ENCODE measurements around the gene SLCO4A1. TPM values are rescaled to one million over a fixed set of nuclear protein-coding genes. Genes with fewer than 3 reads are reported as not detected.

The SLCO4A1 gene
- total and polyA plus RNA-seq, 2 donors (not counting 3 experiments of a cell fraction or from before 2014, with no cell fraction given) = 1.4 to 4.1 TPM

DNA sequence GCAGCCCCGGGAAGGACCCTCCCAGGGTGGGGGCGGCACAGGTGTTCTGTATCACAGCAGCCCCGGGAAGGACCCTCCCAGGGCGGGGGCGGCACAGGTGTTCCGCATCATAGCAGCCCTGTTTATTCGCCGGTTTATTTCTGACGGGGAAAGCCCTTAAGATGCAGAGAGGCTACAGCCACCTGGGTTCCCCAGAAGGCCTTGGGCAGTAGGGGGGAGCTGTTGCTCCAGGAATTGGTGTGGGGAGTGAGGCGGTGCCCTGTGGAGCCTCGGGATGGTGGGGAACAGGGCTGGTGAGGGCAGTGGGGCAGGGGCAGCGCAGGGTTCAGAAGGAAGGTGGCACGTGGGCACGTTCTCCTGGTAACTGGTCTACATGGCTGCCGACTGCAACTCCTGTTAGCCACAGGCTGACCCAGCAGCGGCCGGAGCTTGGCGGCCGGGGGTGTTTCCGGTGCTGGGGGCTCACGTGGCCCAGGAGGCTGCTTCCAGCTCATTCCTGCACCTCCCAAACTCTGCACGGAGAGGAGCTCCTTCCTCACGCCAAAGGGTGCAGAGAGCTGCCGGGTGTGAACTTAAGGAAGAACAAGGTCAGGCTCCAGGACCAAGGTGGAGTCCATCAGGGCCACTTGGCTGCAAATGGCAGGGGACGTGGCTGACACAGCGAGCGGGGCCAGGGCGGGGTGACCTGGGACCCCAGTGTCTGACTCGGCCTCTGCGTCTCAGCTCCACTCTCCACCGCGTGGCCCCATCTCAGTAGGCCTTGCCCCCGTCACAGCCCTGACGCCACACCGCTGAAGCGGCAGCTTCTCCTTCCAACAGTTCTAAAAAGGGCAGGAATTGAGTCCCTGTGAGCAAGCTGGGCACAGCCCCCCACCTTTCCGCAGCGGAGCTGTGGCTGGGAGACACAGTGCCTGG lies 13.2 kb downstream of the SLCO4A1 start:
- peaks cover 13% of the 10 kb centered on the region for H3K4me1 ChIP-seq (ENCODE audit: control insufficient read depth, extremely low read depth, insufficient read depth, low read length)
- no peaks in the 10 kb centered on the region for H3K36me3 ChIP-seq (ENCODE audit: control insufficient read depth in 2 of 2, extremely low read depth in 1 of 2, insufficient read depth in 2 of 2, low read length in 2 of 2)
- H3K27ac ChIP-seq (ENCODE audit: insufficient read depth, low read depth, low read length) = no peak overlapping the region
- FAIRE-seq = no peak
- intact Hi-C loops (cut with micrococcal nuclease) = no loop called here
- no peak overlapping the region for H3K4me2 ChIP-seq (ENCODE audit: insufficient read depth, low read length)
- H3K79me2 ChIP-seq (ENCODE audit: control insufficient read depth, insufficient read depth, low read length) = peaks cover 2% of the 10 kb centered on the region
- no peaks in the 10 kb centered on the region for H4K20me1 ChIP-seq (replicated peaks; ENCODE audit: control insufficient read depth, extremely low read depth, insufficient read depth, low read length)
- H3K4me3 ChIP-seq (replicated peaks in 1 of 3; ENCODE audit: insufficient read depth in 1 of 3, low read depth in 1 of 3, low read length in 3 of 3) = no peak overlapping the region
- H3K27me3 ChIP-seq (ENCODE audit: control insufficient read depth in 2 of 2, insufficient read depth in 2 of 2, low read length in 2 of 2) = no peaks in the 10 kb centered on the region
- no peak overlapping the region for H2AFZ ChIP-seq (ENCODE audit: low read depth, low read length)
- H3K9me1 ChIP-seq (replicated peaks; ENCODE audit: control insufficient read depth, extremely low read depth, insufficient read depth, low read length) = no peaks in the 10 kb centered on the region
- dilution Hi-C loops (cut with MboI; ENCODE audit: extremely low pct_ligation_motif_present, low sequenced_read_pairs) = no loop called here
- BruUV-seq (replicated peaks) = no TSS peak
- CTCF ChIA-PET = interaction anchor here (0.9 to 1.4 kb wide), 4 partner anchors 11 to 136 kb away, joined by 3 to 7 read pairs (median 4); partner anchors contain the start of gene SLCO4A1
- POLR2A ChIA-PET = no interaction called here
- H3K9ac ChIP-seq (replicated peaks; ENCODE audit: extremely low read depth, insufficient read depth, low read length) = no peak overlapping the region
- no peak for DNase-seq (ENCODE audit: low read depth, low spot score)
- TF ChIP-seq GATA2 (IDR thresholded peaks at IDR 0.05; ENCODE audit: insufficient read depth, insufficient read length, low read depth, low read length) = no peak
- TF ChIP-seq, protein P1, sequence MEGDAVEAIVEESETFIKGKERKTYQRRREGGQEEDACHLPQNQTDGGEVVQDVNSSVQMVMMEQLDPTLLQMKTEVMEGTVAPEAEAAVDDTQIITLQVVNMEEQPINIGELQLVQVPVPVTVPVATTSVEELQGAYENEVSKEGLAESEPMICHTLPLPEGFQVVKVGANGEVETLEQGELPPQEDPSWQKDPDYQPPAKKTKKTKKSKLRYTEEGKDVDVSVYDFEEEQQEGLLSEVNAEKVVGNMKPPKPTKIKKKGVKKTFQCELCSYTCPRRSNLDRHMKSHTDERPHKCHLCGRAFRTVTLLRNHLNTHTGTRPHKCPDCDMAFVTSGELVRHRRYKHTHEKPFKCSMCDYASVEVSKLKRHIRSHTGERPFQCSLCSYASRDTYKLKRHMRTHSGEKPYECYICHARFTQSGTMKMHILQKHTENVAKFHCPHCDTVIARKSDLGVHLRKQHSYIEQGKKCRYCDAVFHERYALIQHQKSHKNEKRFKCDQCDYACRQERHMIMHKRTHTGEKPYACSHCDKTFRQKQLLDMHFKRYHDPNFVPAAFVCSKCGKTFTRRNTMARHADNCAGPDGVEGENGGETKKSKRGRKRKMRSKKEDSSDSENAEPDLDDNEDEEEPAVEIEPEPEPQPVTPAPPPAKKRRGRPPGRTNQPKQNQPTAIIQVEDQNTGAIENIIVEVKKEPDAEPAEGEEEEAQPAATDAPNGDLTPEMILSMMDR (IDR thresholded peaks at IDR 0.05; ENCODE audit: extremely low read depth in 1 of 2, insufficient read depth in 1 of 2, low read depth in 1 of 2, low read length in 2 of 2) = no peak
- H3K9me3 ChIP-seq (replicated peaks; ENCODE audit: control insufficient read depth, insufficient read depth, low read length) = no peaks in the 10 kb centered on the region
